ENCODE measurements around the gene FAXC. TPM values are rescaled to one million over a fixed set of nuclear protein-coding genes. Genes with fewer than 3 reads are reported as not detected.

The FAXC gene
- total and polyA plus RNA-seq, 9 donors, result 0.78 to 8.1 (median 2.5) TPM

DNA sequence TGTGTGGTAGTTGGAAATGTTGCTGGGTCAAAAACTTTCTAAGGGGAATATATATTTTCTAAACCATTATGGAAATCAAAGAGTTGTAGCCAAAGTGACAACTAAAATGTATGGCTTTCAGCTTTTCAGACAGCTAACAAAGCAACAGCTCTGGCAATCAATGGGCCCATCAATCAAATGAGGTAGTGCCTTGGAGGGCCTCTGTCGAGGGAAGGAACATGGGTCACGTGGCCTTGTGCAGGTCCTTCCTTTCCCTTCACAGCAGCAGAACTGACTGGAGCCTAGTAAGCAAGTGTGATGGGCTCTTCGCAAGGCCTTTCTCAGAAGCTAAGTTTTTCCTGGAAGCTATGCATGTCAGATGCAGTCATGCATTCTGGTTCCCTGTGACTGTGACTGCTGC, 17.9 kb downstream of the FAXC start:
- WGBS, 3 donors, result 89 to 97% (median 89%) methylated on average over 3 of the region's 3 CpGs
- no peak for DNase-seq
- intact Hi-C loops (cut with DNase I), result no loop called here
- no peaks in the 10 kb centered on the region for H3K36me3 ChIP-seq
- no peaks in the 10 kb centered on the region for H3K4me1 ChIP-seq (ENCODE audit: insufficient read depth)
- no peak overlapping the region for H3K27ac ChIP-seq
- H3K9me3 ChIP-seq, result no peaks in the 10 kb centered on the region
- TF ChIP-seq CTCF (IDR thresholded peaks at IDR 0.05) (no peak), EP300 (IDR thresholded peaks at IDR 0.05) (no peak), POLR2A (IDR thresholded peaks at IDR 0.05) (no peak)
- H3K27me3 ChIP-seq, result no peaks in the 10 kb centered on the region
- H3K4me3 ChIP-seq, result no peak overlapping the region

DNA sequence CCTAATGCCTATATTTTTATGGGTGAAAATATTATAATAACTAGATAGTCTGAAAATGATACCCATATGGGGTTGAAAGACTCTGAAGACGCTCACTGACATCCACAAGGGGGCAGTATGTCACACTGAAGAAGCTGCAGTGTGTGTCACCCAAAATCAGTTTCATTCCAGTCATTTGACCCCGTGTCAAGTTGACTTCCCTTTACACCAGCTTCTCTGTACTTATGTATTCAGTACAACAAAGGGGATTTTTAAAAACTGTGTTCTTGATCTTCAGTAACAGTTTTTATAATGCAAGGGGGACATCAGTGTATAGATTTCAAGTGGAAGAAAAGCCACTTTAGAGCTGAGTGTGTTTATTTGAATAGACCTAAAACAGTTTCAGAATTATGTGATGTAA, 19.3 kb downstream of the FAXC start:
- Histone ChIP-seq H3K27ac (no peak overlapping the region), H3K4me1 (ENCODE audit: insufficient read depth) (no peaks in the 10 kb centered on the region), H3K36me3 (no peaks in the 10 kb centered on the region), H3K4me3 (no peak overlapping the region), H3K27me3 (no peaks in the 10 kb centered on the region), H3K9me3 (no peaks in the 10 kb centered on the region)
- DNase-seq, result peak in 2 of 5 donors; percentile 17 to 40
- intact Hi-C loops (cut with DNase I), result no loop called here
- WGBS, 3 donors, result 11 to 15% (median 13%) methylated on average over 2 of the region's 2 CpGs
- TF ChIP-seq CTCF (IDR thresholded peaks at IDR 0.05) (peak in 1 of 3 donors; percentile 15), EP300 (IDR thresholded peaks at IDR 0.05) (no peak)

GRCh38 chr6:99324996-99325395, 24.5 kb downstream of the FAXC start:
- Histone ChIP-seq H3K27ac (no peak overlapping the region), H3K36me3 (no peaks in the 10 kb centered on the region), H3K9me3 (no peaks in the 10 kb centered on the region), H3K4me3 (no peak overlapping the region), H3K27me3 (no peaks in the 10 kb centered on the region), H3K4me1 (ENCODE audit: insufficient read depth) (no peaks in the 10 kb centered on the region)
- intact Hi-C loops (cut with DNase I), result no loop called here
- DNase-seq, result no peak
- TF ChIP-seq CTCF (IDR thresholded peaks at IDR 0.05), result no peak
- TF ChIP-seq EP300 (IDR thresholded peaks at IDR 0.05), result no peak
- no peak for TF ChIP-seq POLR2A (IDR thresholded peaks at IDR 0.05)

GRCh38 chr6:99318566-99318965, 30.9 kb downstream of the FAXC start:
- no peak overlapping the region for H3K27ac ChIP-seq
- 95 to 99% (median 96%) methylated on average over 3 of the region's 3 CpGs for WGBS, 3 donors
- intact Hi-C loops (cut with DNase I), result no loop called here
- no peaks in the 10 kb centered on the region for H3K4me1 ChIP-seq (ENCODE audit: insufficient read depth)
- TF ChIP-seq EP300 (IDR thresholded peaks at IDR 0.05) (no peak), POLR2A (IDR thresholded peaks at IDR 0.05) (no peak), CTCF (IDR thresholded peaks at IDR 0.05) (no peak)
- no peaks in the 10 kb centered on the region for H3K9me3 ChIP-seq
- H3K4me3 ChIP-seq, result no peak overlapping the region
- H3K27me3 ChIP-seq, result no peaks in the 10 kb centered on the region
- DNase-seq, result no peak
- no peaks in the 10 kb centered on the region for H3K36me3 ChIP-seq

- Histone ChIP-seq H3K9me3 (no peaks in the 10 kb centered on the region), H3K27me3 (no peaks in the 10 kb centered on the region), H3K27ac (no peak overlapping the region), H3K4me1 (ENCODE audit: insufficient read depth) (no peaks in the 10 kb centered on the region), H3K36me3 (no peaks in the 10 kb centered on the region), H3K4me3 (no peak overlapping the region)
- 45 to 47% (median 45%) methylated on average over 2 of the region's 2 CpGs for WGBS, 3 donors
- intact Hi-C loops (cut with DNase I), result no loop called here
- DNase-seq, result no peak
- TF ChIP-seq CTCF (IDR thresholded peaks at IDR 0.05) (no peak), EP300 (IDR thresholded peaks at IDR 0.05) (no peak), POLR2A (IDR thresholded peaks at IDR 0.05) (no peak)
These were observed 37.1 kb downstream of the FAXC start for GRCh38 chr6:99312354-99312753.

All from ovary (tissue), 9 donors.